Right ventricle myocardium superior (tissue), 1 donor: ENCODE data around the gene ESPN. TPM values are rescaled to one million over a fixed set of nuclear protein-coding genes. Genes with fewer than 3 reads are reported as not detected.
A peak's percentile ranks its signal among the peaks of the same experiment; 100 is the strongest.

Experiments used
- ATAC-seq: fragments of 200-7000 bp; cut with Tn5 transposase; one replicate; pipeline ENCODE4 v1.9.1; 2020; ENCODE audit warnings: mild to moderate bottlenecking; ENCODE audit not compliant: poor library complexity
- DNase-seq: peaks from one replicate; pipeline ENCODE4 v3.0.0-alpha.2; 2020
- intact Hi-C: fragments of 100-400 bp; cut with DNase I; formaldehyde crosslinking; loops from one replicate; pipeline ENCODE4 v1.11.2; 2022
- total RNA-seq: library from RNA; stranded (reverse); fragmentation: NEBNext Ultra II Directional; extraction: Animal tissue kit (Norgen Biotek cat#: 25700); gene quantifications from one replicate; pipeline ENCODE4 v1.2.1, GENCODE V29; 2021
- donor health status: DM: no; HTN: yes; CAD: no; lungs with severe emphysema.

Gene ESPN
- total RNA-seq, 1 donor from 2014 or later: 0.56 TPM

DNA sequence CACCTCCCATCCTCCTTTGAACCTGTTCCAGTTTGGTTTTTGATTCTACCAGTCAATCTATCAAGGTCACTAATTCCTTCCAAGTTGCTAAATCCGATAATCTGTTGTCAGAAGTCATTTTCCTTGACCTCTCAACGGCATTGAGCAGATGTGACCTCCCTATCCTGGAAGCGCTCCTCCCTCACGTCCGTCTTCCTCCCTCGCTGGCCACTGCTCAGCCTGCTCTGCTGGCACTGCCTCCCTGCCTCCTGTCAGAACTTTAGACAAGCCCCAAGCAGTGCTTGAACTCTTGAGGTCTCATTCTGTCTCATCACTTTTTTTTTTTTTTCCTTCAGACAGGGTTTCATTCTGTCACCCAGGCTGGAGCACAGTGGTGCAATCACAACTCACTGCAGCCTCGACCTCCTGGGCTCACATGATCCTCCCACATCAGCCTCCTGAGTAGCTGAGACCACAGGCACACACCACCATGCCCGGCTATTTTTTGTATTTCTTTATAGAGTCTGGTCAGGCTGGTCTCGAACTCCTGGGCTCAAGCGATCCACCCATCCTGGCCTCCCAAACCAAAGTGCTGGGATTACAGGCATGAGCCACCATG is 26.6 kb upstream of the ESPN start:
- intact Hi-C loops: loop anchor here (5.0 kb wide), 1 partner anchor 41 kb away; no protein-coding TSS in a partner anchor
- ATAC-seq (no peak), DNase-seq (no peak)

DNA sequence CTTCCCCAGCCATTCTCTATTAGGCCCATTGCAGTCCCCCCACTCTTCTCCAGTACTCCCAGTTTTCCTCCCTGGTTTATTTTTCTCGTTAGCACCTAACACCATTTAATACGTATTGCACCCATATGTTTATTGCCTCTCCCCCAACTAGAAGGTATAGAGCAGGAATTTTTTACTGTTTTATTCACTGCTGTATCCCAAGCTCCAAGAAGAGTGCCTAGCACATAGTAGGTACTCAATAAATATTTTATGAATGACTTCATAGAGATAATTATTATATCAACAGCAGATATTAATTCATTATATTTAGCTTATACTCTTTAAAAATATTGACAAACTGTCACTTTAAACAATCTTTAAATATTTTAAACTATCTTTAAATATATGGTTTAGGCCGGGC is 25.3 kb upstream of the ESPN start:
- intact Hi-C loops: loop anchor here (5.0 kb wide), 1 partner anchor 42 kb away; no protein-coding TSS in a partner anchor
- DNase-seq: peak; percentile 10

DNA sequence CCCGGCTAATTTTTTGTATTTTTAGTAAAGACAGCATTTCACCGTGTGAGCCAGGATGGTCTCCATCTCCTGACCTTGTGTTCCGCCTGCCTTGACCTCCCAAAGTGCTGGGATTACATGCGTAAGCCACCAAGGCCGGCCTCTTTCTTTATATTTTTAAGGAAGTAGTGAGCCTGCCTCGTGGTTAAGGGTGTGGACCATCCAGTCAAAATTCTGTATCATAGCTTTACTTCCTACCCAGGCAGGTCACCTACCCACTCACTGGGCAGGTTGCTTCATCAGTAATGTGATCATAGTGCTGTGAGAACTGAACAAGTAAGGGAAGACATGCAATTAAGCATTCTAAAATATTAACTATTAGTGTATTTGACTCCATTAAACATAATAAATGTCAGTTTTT is 22.9 kb upstream of the ESPN start:
- no peak for DNase-seq
- no peak for ATAC-seq
- intact Hi-C loops: loop anchor here (5.0 kb wide), 1 partner anchor 34 kb away; no protein-coding TSS in a partner anchor

More for the DNA sequence above, 25.3 kb upstream of the ESPN start:
- no peak for ATAC-seq

DNA sequence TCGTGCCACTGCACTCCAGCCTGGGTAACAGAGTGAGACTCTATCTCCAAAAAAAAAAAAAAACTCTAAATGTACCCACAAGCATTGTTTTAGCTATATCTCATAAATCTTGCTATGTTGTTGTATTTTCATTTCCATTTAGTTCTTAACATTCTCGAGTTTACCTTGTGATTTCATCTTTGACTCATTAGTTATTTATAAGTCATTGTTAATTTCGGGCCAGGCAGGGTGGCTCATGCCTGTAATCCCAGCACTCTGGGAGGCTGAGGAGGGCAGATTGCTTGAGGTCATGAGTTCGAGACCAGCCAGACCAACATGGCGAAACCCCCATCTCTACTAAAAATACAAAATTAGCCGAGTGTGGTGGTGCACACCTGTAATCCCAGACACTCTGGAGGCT is 16.6 kb upstream of the ESPN start:
- DNase-seq (no peak), ATAC-seq (no peak)
- intact Hi-C loops: loop anchor here (5.0 kb wide), 1 partner anchor 61 kb away; no protein-coding TSS in a partner anchor

DNA sequence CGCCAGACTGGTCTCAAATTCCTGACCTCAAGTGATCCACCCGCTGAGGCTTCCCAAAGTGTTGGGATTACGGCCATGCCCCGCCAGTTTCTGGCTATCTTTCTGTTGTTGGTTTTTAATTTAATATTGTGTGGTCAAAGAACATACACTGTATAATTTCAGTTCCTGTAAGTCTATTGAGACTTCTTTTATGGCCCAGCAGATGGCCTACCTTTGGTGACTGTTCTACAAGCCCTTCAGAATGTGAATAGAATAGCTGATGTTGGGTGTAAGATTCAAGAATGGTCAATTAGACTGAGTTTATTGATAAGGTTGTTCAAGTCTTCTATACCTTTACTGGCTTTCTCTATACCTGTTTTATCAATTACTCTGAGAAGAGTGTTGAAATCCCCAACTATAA is 15.5 kb upstream of the ESPN start:
- DNase-seq (no peak), ATAC-seq (no peak)
- intact Hi-C loops: loop anchor here (5.0 kb wide), 1 partner anchor 62 kb away; no protein-coding TSS in a partner anchor

DNA sequence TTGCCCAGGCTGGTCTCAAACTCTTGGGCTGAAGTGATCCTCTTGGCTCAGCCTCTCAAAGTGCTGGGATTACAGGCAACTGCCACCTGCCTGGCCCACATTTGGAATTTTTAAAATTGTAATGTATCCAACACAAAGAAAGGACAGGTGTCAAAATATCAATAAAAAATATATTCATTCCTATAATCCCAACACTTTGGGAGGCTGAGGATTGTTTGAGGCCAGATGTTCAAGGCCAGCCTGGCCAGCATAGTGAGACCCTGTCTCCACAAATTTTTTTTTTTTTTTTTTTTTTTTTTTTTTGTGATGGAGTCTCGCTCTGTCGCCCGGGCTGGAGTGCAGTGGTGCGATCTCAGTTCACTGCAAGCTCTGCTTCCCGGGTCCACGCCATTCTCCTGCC is 14.8 kb upstream of the ESPN start:
- ATAC-seq (no peak), DNase-seq (no peak)
- intact Hi-C loops: loop anchor here (5.0 kb wide), 1 partner anchor 62 kb away; no protein-coding TSS in a partner anchor

DNA sequence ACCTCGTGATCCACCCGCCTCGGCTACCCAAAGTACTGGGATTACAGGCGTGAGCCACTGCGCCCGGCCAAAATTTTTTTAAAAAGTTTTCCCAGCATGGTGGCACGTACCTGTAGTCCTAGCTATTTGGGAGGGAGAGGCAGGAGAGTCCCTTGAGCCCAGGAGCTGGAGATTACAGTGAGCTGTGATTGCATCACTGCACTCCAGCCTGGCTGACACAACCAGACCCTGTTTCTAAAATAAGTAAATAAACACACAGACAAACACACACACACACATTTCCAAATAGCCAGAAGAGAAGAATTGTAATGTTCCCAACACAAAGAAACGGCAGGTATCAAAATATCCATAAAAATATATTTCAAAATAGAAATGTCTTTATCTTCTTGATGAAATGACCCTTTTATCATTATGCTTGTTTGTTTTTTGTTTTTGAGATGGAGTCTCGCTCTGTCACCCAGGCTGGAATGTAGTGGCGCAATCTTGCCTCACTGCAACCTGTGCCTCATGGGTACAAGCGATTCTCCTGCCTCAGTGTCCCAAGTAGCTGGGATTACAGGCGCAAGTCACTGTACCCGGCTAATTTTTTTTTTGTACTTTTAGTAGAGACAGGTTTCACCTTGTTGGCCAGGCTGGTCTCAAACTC is 14.2 kb upstream of the ESPN start:
- intact Hi-C loops: no loop called here
- ATAC-seq: no peak
- no peak for DNase-seq

DNA sequence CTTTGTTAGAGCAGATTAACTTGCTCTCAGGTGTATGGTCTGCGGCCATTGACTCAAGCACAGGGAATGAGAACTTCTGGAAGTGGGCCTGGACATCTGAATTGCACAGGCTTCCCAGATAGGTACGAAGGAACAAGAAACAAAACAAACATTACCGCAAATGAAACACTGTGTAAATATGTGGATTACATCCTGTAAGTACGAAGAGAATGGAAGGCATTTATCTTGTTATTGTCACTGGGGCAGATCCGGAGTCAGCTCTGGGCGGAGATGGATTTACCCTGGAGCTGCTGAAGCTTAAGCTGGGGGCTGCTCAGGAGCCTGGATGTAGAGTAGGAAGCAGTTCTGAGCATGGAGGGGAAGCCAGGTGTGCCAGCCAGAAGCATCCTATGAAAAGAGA is 11.7 kb upstream of the ESPN start:
- no peak for DNase-seq
- ATAC-seq: no peak
- intact Hi-C loops: no loop called here

DNA sequence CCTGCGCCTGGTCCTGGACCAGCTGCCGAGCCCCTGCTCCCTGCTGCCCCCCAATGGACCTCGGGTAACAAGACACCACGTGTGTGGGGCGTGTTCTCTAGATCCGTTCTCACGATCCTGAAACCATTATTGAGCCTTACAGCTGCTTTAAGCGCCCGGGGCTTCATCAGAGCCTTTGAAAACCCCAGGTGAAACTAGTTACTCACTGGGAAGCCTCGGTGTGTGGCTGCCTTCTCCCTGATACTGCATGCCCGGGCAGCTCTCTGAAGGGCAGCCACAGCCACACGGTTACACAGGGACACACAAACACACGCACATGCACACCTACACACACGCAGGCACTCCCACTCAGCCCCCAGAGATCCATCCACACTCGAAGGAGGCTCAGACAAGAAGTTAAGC is 10.1 kb upstream of the ESPN start:
- intact Hi-C loops: no loop called here
- no peak for DNase-seq
- peak; percentile 51 for ATAC-seq

DNA sequence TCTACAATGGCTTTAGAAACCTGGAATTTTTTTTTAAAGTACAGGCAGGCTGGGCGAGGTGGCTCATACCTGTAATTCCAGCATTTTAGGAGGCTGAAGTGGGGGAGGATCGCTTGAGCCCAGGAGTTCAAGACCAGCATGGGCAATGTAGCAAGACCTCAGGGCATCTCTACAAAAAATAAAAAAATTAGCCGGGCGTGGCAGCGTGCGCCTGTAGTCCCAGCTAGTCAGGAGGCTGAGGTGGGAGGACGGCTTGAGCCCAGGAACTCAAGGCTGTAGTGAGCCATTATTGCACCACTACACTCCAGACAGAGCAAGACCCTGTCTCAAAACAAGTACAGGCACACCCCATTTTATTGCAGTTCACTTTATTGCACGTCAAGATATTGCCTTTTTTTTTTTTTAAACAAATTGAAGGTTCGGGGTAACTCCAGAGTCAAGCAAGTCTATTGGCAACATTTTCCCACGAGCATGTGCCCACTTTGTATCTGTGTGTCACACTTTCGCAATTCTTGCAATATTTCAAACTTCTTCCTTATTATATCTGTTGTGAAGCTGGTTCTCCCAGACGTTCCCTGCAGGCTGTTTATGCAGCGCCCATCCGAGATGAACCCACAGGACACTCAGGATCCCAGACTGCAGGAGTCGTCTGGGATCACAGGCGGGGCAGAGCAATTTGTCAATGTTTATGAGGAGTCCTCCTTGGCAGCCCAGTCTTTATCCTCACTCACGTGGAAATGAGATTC is 9.5 kb upstream of the ESPN start:
- no peak for DNase-seq
- intact Hi-C loops: no loop called here
- no peak for ATAC-seq

DNA sequence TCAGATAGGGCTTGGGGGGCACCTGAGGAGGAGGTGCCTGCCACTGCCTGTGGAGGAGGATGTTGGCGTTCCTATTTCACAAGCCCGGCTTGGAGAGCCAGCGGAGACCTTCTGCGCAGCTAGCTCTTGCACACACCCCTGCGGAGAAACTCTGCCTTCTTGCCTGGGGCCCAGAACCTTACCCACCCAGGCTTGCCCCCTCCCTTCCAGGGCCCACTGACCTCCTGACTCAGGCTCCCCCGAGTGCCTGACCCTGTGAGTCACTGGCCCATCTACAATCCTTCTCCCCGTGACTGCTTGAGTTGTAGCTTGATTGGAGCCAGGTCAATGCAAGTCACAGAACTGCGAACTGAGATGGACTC is 8.3 kb upstream of the ESPN start:
- DNase-seq (no peak), ATAC-seq (no peak)
- intact Hi-C loops: no loop called here

DNA sequence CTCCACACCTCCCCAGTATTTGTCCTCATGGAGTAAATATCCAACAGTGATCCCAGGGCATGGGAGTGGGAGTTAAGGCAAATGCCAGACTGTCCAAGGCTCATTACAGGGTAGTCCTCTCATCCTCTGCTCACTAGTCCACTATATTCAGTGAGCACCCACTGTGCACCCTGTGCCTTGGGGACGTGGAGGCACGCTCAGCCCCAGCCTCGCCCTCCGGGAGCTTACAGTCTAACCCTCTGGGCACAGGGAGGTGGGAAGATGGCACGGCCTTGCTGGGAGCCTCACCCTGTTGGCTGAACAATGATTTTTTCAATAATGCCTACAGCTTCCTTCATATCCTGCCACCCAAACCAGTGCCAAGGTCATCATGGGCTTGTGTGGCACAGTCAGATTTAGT is 7.7 kb upstream of the ESPN start:
- DNase-seq (no peak), ATAC-seq (no peak)
- intact Hi-C loops: no loop called here

DNA sequence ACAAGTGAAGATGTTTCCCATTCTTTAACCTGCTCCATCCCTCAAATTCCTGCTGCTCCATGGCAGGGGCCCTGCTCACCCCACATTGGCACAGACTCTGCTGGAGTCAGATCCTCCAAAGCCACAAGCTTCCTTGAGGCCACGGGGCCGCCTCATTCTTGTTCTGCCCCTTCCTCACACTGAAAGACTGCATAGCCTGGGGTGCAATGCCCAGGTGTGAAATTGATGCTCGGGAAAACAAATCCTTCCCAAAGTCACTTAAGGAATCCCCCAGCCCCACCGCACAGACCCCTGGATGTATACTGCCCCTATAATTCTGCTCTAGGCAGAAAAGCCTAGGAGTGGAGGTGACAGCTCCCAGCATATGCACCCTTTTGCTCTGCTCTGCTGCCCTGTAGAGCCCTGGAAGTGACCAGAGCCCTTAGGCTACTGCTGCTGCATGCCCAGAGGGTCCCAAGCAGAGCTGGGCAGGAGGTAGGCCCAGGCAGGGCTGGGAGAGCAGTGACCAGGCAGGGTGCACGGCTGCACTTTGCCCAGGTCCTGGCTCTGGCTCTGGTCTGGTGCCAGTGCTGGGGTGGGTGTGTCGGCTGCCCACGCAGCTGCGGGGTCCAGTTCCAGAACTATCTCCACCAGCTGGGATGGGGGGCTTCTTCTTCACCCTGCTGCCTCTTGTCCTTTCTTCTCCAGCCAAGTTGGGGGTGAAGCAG is 6.5 kb upstream of the ESPN start:
- ATAC-seq (no peak), DNase-seq (no peak)
- intact Hi-C loops: no loop called here

DNA sequence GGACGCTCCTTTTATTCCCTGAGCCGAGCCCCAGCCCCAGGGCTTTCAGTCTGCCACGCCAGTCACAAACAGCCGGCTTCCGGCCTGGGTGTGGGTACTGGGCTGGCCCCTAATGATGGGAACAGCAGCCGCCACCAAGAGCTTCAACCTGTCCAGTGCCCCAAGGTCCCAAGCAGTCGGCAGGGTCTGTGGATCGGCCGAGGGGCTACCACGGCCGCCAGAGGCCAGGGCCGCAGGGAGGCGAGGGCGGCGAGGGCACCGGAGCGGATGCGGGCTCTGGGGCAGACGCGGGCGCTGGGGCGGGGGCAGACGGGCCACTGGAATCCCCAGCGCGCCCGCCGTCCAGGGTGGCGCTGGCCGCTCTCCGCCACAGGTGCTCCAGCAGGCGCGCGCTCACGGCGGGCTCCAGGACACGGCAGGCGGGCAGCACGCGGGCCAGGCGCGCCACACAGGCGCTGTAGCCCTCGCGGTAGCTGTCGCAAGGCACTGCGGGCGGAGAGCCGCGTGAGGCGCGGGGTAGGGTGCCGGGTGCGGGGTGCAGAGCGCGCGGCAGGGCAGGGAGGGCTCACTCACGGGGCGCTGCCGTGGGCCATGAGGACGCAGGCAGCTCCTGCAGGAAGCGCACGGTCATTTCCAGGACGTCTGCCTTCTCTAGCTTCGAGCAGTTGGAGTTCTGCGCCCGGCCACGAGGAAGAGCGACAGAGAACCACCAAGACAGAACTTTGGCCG is 5.7 kb upstream of the ESPN start:
- ATAC-seq (no peak), DNase-seq (no peak)
- intact Hi-C loops: no loop called here

DNA sequence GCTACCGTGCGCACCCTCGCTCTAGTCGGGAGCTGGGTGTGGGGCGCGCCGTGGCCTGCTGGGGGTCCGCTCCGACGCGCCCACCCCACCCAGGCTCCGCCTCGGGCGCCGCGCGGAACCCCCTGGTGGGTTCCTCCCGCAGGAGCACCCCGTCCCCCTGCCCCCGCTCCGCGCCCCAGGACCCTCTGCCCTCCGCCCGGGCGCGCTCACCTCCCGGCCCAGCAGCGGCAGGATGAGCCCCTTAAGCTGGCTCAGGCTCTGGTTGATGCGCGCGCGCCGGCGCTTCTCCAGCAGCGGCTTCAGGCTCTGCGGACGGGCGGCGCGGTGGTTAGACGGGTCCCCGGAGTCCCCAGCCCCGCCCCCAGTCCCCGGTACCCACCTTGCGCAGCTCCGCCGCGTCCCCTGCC is 5.2 kb upstream of the ESPN start:
- ATAC-seq (no peak), DNase-seq (no peak)
- intact Hi-C loops: no loop called here

DNA sequence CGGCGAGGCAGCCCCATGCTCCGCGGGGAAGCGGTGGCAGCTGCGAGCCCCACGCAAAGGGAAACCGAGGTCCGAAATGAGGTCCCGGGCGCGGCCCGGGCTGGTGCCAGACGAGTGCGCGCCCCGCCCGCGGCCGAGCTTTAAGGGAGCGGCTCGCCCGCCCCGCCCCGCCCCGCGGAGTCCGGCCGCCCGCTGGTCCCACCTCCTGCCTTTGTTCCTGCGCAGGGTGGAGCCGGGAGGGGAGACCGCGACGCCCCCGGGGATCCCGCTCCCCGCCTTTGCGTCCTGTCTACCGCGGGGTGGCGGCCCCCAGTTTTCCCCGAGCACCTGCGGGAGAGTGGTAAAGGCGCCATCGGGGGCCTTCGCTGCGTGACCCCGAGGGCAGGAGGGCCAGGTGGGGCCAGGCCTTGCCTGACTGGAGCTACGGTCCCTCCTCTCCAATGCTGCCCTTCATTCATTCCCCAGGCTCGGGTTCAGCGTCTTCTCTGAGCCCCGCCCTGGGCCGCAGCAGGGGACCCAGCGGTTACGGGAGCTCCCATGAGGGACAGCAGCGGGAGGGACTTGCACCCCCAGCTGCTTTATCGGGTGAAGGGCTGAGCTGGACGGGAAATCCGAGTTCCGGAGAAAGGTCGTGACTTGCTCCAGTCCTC is 4.6 kb upstream of the ESPN start, which contains the start of gene HES2:
Gene HES2, minus strand, starts transcription at position 116 of the 650 bp plus-strand sequence. Its CDS starts 99 bp downstream, at position 17.
- intact Hi-C loops: no loop called here
- ATAC-seq (peak; percentile 40), DNase-seq (no peak)

DNA sequence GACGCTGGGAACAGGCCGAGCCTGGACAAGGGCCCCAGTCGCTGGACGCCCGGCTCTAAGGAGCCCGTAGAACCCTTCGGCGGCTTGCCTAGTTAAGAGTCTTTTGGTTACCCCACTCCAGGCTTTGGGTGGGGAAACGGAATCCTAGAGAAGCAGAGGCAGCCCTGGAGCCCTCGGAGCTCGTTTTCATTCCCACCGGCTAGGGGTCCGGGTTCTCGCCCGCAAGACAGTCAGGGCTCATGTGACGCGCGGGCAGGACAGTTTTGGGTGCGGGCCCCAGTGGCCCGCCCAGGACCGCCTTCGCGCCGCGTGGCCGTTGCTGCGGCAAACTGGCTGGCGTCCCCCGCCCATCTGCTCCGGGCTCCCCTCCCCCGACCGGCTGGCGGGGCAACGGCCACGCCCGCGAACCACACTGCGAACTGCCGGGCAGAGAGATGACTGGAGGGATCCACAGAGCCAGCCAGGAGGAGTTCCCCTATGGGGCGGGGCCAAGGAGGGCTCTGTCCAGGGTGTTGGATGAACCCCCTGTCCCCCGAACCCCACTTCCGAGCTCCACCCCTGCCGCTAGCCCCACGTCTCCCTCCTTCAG is 4.0 kb upstream of the ESPN start:
- ATAC-seq: no peak
- intact Hi-C loops: no loop called here
- DNase-seq: no peak

DNA sequence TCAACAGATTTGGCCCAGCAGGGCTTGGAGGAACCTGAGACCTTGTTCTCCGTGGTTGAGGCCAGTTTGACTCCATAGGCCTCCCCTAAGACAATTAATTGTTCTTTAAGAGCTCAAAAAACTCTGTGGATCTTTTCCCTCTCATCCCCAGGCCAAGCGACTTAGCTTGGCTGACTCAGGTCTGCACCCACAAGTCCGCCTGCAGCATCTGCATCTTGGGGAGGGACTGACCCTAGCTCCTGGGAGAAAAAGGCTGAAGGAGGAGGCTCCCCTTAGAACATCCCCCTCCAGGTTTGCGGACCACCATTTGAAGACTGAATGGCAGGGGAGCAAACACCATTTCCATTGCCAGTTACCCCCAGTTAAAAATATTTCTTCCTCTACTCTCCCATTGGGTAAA is 3.3 kb upstream of the ESPN start:
- ATAC-seq (no peak), DNase-seq (no peak)
- intact Hi-C loops: no loop called here
